Measurements from ENCODE around the gene PDPN.

Gene PDPN

GRCh38 chr1:13577846-13578245, 5.8 kb upstream of the PDPN start:
- DNase-seq (ENCODE audit: low spot score), result no peak

GRCh38 chr1:13581446-13581845, 2.2 kb upstream of the PDPN start:
- DNase-seq (ENCODE audit: low spot score), result no peak

- no peak for DNase-seq (ENCODE audit: low spot score)
Measured at GRCh38 chr1:13582713-13583443, 754 bp upstream of the PDPN start.

GRCh38 chr1:13583966-13584791, 547 bp downstream of the PDPN start:
- DNase-seq (ENCODE audit: low spot score), result no peak

- no peak for DNase-seq (ENCODE audit: low spot score)
Measured at GRCh38 chr1:13584876-13585611, 1.4 kb downstream of the PDPN start.

GRCh38 chr1:13585612-13585991, 2.0 kb downstream of the PDPN start:
- no peak for DNase-seq (ENCODE audit: low spot score)

- no peak for DNase-seq (ENCODE audit: low spot score)
Measured at GRCh38 chr1:13586001-13586400, 2.4 kb downstream of the PDPN start.

- no peak for DNase-seq (ENCODE audit: low spot score)
Measured at GRCh38 chr1:13587256-13588030, 3.8 kb downstream of the PDPN start.

GRCh38 chr1:13588946-13589796, 5.5 kb downstream of the PDPN start:
- no peak for DNase-seq (ENCODE audit: low spot score)

GRCh38 chr1:13590486-13590885, 6.9 kb downstream of the PDPN start:
- DNase-seq (ENCODE audit: low spot score), result no peak

GRCh38 chr1:13593511-13594131, 10.0 kb downstream of the PDPN start:
- no peak for DNase-seq (ENCODE audit: low spot score)

- no peak for DNase-seq (ENCODE audit: low spot score)
Measured at GRCh38 chr1:13595411-13595810, 11.8 kb downstream of the PDPN start.

GRCh38 chr1:13597166-13597565, 13.5 kb downstream of the PDPN start:
- no peak for DNase-seq (ENCODE audit: low spot score)

- DNase-seq (ENCODE audit: low spot score), result no peak
Measured at GRCh38 chr1:13600762-13601453, 17.3 kb downstream of the PDPN start.

- DNase-seq (ENCODE audit: low spot score), result no peak
Measured at GRCh38 chr1:13604176-13604575, 20.5 kb downstream of the PDPN start.

- DNase-seq (ENCODE audit: low spot score), result no peak
Measured at GRCh38 chr1:13604721-13605120, 21.1 kb downstream of the PDPN start.

- DNase-seq (ENCODE audit: low spot score), result no peak
Measured at GRCh38 chr1:13605159-13605558, 21.5 kb downstream of the PDPN start.

- DNase-seq (ENCODE audit: low spot score), result no peak
Measured at GRCh38 chr1:13607002-13607401, 23.4 kb downstream of the PDPN start.

- no peak for DNase-seq (ENCODE audit: low spot score)
Measured at GRCh38 chr1:13616234-13616633, 32.6 kb downstream of the PDPN start.

- no peak for DNase-seq (ENCODE audit: low spot score)
Measured at GRCh38 chr1:13617108-13617507, 33.5 kb downstream of the PDPN start.
